Bone marrow (tissue), 2 donors: Measurements from ENCODE around the gene CECR2.

Experiments
- DNase-seq, 2 donors: peaks; one replicate each; lab custom pipeline; 2025; lab: John Stamatoyannopoulos, UW

The CECR2 gene

DNA sequence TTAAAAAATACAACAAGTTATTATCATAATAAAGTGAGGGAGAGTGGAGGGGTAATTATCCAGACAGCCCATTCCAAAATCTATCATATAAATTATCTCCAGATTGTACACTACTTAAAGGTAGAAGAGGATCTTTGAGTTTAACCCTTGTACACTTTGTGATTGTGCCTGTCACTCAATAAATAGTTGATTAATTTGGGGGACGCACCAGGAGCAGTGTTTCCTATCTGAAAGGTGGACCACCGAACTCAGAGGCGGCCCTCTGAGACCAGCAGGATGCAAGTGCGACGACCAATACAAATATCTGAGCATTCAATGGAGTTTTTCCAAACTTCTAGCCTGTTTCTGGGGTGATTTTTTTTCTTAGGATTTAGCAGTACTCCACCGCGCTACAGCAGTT is 1.1 kb upstream of the CECR2 start:
- DNase-seq: no peak

DNA sequence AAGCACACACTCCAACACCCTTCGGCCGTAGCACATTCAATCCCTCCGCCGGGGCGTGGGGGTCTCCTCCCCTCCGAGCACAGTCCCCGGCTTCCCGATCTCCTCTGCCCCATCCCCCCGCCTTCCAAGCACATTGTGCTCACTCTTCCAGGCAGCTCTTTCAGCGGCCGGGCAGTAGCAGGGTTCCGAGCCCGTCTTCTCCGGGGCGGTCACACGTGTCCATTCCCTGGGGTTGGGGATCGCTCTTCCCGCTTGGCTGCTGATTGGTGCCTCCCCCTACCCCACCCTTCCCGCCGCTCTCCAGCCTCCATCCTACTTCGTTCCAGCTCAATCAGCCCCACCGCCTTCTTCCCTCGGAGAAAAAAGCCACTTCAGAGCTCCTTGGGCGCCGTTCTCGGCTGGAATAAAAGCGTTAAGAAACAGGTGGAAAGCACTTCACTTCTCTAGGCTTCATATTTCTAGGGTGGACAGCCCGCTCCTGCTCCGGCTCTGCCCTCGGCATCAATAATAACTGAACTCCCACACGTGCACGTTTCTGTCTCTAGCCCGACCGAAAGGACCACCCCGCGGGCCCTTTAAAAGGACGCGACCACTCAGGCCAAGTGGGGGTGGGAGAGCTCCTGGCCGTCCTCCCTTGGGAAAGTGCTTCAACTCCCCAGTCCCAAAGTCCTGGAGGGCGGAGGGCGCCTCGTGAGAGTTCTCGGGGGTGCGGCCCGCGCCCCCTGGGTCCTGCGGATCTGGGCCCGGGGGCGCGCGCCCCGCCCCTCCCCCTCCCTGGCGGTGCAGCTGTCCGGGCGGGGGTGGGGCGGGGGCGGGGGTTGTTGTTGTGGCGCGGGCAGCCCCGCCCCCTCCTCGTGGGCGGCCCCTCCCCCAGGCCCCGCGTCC is 464 bp upstream of the CECR2 start:
- peak in 1 of 2 donors; percentile 6 for DNase-seq

DNA sequence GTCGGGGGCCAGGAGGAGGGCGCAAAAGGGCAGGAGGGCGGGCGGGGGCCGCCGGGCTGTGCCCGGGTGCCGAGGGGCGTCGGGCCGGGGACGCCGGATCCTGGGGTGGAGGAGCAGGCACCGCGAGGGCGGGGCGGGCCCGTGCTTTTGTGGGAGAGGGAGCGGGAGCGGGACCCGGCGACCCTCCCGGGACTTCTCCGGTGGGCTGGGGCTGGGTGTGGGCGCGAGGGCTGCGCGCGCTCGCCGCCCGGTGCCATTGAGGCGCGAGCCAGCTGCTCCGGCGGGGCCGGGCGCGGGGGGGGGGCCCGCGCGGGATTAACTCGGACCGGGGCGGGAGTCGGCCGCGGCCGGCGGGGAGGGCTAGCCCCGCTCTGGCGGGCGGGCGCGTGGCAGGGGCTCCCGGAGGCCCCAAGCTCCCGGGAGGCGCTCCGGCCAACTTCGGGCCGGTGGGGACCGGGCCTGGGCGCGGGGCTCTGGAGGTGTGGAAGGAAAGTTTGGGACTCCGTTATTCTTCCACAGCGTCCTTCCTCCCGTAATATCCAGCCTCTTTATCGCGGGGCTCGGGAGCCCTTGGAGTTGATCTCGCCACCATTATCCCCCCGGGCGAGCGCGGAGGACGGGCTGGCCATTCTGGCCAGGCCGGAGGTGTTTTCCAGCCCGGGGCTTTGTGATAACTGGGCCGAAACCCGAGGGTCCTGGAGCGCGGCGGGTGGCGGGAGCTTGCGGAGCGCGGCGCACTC is 936 bp downstream of the CECR2 start:
- no peak for DNase-seq

DNA sequence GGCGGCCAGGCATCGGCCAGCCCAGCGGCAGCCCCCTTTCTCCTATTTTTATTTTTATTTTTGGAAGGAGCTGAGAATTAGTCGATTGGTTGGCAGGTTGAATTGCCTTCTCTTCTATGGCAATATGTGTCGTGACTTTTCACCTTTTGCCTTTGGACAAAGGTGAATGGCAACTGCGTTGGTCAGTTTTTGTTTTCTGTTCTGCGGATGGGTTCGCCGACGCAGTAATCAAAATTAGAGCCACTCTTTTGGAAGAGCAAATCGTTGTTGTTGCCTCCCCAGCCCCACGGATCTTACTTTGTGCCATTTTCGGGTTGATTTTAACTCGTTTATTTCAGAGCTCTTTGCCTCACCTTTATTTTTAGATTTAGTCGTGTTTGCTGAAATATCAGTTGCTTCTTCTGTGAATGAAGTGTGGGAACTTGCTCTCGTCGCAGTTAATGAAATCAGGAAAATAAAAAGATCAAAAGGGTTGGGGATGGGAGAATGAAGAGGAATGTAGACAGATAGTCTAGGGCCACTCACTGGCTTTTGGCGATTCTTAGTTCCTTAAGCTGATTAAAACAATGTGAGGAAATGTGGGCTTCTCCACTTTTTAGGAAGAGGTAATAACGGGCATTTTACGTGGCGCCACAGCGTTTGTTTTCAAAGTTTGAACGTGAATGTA is 1.6 kb downstream of the CECR2 start:
- DNase-seq: no peak

DNA sequence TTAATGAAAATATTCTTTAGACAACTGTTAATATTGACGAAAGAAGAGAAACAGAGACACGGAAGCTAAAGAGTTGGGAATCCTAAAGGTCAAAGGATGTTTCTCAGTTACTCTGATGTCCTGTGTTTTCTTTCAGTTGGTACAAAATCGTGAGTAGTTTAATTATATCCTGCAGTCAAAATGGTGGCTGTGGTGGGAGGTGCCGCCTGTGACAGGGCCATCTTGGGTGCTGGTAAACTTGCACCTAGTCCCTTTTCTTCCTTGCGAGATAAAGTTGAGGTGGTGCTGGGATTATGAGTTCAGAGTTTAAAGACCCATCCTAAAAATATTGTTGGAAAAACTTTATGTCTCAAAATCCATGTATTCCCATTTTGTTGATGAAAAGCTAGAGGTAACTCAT is 2.2 kb downstream of the CECR2 start:
- DNase-seq: no peak

DNA sequence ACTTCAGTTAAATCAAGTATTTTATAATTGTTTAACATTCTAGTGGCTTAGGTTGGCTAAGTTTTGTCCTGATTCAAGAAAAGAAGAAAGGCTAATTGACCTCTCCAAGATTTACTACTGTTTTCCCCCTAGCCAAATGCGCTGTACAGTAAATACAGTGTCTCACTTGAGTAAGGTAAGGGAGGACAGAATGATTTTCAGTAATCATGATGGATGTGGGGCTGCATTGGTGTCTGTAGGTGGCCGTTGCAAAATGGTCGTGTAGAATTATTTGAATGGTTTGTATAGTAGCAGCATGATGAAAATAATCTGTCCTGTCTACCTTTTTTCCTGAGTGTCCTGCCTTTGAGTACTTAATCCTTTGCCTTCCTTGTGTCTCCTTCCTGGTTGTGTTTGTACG is 4.6 kb downstream of the CECR2 start:
- DNase-seq: no peak

DNA sequence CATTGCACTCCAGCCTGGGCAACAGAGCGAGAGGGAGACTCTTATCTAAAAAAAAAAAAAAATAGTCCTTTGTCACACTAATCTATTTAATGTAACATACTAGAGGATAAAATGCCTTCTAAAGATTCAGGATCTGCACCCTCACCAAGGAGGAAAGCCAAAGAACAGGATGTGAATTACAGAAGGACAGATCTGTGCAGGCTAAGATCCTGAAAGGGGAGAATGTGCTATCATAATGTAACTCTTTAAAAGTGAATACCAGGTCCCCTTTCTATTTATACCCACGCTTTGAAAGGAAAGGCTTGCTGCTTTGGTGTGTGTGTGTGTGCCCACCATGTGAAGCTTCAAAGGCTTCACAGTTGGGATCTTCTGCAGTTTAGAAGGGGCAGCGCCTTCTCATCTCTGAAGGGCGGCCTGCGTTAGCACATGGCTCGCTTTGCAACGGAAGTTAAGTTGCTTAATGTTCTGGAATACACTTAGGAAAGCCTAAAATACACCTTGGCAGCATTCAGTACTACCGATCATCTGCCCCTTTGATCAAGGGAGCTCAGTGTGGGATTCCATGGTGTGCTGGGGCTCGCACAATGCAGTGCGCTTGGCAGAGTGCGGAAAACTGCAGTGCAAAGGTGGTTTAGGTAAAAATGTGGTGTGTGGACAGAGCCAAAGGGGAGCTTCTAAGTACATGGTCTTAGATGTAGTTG is 6.8 kb downstream of the CECR2 start:
- DNase-seq: no peak

DNA sequence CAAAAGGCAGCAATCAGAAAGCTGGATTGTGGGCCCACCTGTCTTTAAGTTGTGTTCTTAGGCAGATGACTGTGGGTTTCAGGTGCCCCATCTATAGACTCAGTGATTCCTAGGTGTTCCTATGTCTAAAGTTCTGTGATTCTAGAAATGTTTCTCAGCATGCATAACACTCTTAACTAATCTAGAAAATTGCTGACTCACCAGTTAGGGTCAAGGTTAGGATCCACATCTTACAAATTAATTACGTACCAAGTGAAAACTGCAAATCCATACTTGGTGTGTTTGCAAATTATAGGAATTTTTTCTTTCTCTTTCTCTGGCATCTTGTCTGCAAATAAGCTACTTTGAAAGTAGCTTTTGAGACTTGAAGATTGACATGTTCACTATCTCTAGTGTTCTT is 7.7 kb downstream of the CECR2 start:
- no peak for DNase-seq

DNA sequence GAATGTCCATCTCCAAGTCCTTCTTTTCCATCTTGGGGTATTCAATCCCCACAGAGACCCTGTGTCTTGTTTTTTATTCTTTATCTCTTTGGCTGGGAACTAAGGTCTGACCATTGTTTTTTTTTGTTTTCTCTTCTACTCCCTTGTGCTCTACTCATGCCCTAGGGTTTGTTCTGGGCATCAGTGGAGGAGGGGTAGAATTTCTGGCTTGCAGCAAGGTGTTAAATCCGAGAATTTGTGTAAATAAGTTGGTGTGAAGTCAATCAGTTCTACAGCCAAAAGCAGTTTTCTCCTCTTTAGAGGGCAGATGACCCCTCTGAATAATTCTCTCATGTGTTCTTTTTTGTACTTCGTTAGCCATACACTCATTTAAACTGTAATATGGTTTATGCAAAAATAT is 10.7 kb downstream of the CECR2 start:
- DNase-seq: no peak

DNA sequence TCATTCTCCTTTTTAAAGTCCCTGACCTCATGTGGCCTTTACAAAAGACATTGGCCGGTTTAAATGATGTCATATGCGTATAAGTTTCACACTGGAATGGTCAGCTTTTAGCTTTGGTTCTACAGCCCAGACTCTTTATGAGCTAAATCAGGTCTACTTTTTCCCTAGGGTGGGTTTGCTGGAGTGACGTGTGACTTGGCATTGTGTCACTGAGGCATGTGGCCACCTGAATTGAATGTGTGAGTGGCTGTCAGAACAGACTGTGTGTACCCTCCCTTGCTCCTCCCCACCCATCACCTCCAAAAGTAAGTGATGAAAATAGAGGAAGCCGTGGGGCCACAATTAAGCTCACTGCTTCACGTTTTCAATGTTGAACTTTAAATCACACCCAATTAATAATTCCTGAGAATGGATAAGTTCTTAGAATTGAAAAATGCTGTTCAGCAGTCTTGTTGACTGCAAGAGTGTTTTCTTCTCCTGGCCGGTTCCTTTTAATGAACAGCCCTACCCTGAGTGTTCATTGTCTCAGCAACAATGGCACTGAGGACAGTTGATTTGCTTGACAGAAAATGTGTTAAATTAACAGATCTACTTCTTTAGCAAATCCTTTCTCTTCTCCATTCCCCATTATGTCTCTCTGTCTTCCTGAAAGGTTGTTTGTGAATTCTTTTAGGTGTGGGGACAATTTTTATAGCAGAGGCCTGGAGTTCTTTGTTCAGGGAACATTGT is 11.3 kb downstream of the CECR2 start:
- DNase-seq: no peak

DNA sequence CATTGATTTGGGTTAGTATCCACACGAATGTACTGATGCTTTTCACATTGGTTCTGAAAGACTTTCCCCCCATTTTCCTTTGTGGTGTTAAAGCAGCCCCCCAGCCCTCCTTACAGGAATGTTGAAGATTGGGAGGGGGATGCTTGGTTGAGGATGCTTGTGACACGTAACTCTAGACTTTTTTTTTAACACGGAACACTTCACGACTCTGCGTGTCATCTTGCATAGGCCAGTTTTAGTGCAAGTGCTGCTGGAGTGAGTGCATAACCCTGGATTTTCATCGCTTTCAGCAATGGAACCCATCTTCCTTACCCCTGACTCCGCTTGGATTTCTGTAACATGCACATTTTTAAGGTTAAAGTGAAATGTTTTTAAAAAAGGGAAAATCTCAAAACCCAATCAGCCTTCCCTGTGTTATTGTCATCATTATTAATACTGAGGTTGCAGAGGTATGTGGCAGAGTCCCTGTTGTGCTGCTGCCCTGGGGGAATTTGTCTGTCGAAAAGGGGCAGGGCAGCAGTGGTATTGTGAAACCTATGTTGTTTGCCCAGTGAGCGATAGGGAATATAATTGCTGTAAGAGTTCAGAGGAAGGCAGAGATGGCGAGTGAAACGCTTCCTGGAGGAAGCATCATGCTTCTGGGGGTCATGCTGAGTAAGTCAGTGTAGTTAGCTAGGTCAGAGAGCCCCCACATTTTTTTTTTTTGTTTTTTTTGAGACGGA is 12.1 kb downstream of the CECR2 start:
- no peak for DNase-seq

DNA sequence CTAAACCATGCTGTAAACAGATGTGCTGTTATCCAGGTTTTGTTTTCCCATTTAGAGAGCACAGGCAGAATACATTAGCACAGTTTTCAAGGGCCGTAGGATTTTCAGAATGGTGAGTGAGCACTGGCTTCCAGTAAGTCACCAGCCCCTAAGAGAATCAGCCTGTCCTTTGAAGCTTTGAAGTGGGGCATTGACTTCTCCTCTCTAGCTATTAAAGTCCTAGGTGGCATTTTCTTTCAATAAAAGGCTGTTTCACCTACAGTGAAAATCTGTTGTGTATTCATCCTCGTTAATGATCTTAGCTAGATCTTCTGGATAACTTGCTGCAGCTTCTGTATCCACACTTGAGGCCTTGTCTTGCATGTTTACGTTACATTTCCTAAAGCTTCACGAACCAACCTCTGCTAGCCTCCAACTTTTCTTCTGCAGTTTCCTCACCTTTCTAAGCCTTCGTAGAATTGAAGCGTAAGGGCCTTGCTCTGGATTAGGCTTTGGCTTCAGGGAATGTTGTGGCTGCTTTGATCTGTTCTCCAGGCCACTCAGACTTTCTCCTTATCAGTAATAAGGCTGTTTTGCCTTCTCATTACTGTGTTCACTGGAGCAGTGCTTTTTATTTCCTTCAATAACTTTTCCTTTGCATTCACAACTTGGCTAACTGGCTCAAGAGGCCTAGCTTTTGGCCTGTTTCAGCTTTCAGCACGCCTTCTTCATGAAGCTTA is 15.5 kb downstream of the CECR2 start:
- no peak for DNase-seq

DNA sequence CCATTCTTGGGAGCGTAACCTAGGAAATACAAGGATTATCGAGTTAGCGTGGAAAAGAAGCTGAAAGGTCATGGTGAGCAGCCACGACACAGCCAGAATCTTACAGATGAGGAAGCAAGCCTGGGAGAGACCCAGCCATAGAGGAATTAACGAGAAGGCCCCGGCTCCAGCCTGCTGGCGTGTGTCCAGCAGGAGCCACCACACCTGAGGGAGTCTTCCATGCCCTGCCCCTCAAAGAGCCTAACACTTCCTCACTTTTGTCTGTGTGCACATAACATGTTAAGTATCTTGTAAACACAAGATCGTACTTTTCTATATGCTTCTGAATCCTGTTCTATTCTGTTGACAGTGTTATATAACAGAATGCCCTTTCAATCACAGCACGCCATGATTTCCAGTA is 18.1 kb downstream of the CECR2 start:
- DNase-seq: no peak

DNA sequence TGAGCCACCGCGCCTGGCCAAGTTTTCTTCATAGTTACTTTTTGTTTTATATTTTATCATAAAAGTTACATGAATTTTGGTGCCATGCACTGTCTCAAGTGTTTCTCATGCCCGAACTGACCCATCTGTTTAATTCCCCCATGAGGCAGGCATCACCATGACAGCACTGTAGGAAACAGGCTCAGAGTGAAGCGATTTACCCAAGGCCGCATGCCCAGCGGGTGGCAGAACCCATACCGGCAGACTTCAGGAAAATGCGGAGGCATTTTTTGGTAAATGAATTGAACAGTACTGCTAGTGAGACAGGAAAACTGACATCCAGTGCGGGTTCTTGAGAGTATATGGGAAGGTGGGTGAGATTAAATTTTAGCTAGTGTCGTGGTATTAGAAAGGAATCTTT is 19.0 kb downstream of the CECR2 start:
- no peak for DNase-seq

DNA sequence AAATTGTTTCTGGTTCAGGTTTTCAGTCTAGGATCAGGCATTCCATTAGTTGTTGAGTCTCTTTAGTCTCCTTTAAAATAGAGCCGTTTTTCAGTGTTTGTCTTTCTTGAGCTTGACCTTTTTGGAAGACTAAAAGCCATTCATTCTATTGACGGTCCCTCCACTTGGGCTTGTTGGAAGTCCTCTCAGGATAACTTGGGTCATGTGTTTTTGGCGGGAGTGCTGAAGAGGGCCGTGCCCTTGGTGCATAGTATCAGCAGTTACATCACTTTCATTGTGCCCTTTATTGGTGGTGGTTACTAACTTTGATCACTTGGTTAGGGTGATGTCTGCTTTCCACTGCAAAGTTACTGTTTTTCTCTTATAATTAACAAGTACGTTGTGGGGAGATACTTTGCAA is 20.8 kb downstream of the CECR2 start:
- no peak for DNase-seq

DNA sequence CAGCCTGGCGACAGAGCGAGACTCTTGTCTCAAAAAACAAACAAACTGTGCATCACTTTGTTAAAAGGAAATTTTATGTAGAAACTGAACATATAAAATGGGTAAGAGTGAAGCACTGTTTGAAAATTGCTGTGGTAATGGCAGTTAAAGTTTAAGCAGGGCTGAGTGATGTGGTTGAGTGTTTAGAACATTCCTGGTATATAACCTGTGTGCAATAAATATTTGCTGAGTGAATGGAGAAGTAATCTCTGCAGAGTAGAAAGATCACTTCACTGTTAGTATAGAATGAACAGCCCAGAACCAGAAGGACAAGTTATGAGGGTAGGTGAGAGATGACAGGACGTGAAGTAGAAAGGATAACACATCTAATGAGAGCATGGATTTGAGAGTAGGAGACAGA is 27.3 kb downstream of the CECR2 start:
- no peak for DNase-seq

DNA sequence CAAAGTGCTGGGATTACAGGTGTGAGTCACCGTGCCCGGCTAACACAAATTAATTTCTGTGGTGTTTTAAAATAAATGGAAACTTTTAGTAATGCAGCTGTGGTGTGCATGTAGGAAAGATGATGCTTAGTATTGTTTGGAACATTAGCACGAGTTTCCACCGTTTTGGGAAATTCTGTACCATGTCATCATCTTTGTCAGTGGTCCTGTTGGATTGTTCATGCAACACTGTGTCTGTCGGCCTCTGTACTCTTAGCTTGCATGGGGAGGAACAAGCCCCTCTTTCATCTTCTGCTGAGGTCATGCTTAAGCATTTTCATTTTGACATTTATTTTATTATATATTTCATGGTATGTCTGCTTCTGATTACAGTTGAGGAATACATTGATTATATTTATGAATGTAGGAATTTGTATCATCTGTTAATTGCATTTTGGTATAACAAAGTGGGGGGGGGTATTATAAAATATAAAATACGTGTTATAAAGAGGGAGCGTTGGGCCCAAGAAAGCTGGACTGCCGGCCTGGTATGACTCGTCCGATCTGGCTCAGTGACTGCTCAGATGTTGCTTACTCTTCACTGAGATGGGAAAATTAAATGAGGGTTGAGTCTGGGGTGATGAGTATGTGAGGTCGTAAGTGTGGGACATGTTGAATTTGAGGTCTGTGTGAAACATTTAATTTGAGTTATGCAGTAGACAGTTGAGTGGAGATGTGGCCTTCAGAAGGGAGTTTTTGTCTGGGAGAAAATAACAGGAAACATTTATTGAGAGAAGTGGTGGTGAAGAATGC is 28.7 kb downstream of the CECR2 start:
- no peak for DNase-seq

DNA sequence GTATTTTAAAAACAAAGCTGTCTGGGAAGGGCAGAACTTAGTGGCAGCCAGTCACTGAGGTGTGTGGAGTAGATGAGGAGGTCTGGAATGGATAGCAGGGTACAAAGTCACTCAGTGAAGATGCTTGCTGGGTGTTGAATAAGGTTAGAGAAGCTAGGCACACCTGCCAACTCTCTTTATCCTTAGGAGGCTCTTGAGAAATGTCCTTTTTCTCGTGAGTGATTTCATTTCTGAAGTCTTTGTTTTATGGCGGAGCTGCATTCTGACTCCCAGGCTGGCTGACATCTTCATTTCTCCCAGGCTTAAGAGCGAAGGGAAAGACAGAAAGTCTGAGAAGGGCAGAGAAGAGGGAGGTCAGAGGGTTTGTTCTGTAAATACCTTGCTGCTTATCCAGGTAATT is 31.0 kb downstream of the CECR2 start:
- DNase-seq: no peak

DNA sequence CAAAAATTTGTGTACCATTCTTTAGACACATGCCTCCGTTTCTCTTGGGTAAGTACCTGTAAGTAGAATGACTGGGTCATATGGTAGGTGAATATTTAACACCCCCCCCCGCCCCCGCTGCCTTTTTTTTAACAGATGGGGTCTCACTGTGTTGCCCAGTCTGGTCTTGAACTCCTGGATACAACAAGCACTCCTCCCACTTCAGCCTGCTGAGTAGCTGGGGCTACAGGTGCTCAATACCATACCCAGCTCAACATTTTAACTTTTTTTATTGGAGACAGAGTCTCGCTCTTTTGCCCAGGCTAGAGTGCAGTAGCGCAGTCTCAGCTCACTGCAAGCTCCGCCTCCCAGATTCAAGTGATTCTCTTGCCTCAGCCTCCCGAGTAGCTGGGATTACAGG is 32.5 kb downstream of the CECR2 start:
- no peak for DNase-seq

DNA sequence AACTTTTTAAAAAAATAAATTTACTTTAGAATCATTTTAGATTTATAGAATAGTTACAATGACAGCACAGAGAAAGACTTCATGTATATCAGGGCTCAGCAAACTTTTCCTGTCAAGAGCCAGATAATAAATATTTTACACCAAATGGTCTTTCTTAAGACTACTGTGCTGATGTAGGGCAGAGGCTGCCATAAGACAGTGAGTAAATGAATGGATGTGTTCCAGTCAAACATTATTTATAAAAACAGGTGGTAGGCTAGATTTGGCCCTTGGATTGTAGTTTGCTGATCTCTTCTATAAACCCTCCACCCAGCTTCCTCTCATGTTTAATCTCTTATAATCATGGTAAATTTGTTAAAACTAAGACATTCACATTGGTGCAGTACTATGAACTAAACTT is 33.0 kb downstream of the CECR2 start:
- no peak for DNase-seq
